SU-DHL-6 (cell line): ENCODE results near the gene PTGES3.
A peak's percentile ranks its signal among the peaks of the same experiment; 100 is the strongest.

Source experiments
- H2AFZ ChIP-seq: fragments of 200-600 bp; sonication (generic); 2 replicates; pipeline ENCODE4 v1.6.1; 2014; ENCODE audit warnings: low read depth, mild to moderate bottlenecking, moderate library complexity, mixed read lengths, antibody characterized with exemption, low read length; ENCODE audit not compliant: severe bottlenecking
- H3F3A ChIP-seq: fragments of 200-600 bp; shearing (Covaris generic); 2 replicates; pipeline ENCODE4 v1.6.0; 2016; ENCODE audit warnings: antibody characterized with exemption, mild to moderate bottlenecking; ENCODE audit not compliant: insufficient read depth
- H3K27ac ChIP-seq: fragments of 200-600 bp; sonication (generic); 2 replicates; pipeline ENCODE4 v1.5.1; 2016; ENCODE audit warnings: low read depth, mild to moderate bottlenecking, low read length, moderate library complexity, mixed read lengths
- H3K27me3 ChIP-seq: fragments of 200-600 bp; sonication (generic), shearing (Covaris generic); 2 replicates; pipeline ENCODE4 v1.6.0; 2014; ENCODE audit warnings: mild to moderate bottlenecking, low read length
- H3K36me3 ChIP-seq: fragments of 200-600 bp; sonication (generic); 2 replicates; pipeline ENCODE4 v1.6.1; 2014; ENCODE audit warnings: mild to moderate bottlenecking, low read length, mixed read lengths
- H3K4me2 ChIP-seq: fragments of 300-600, 200-600 bp; shearing (Covaris generic), sonication (generic); 2 replicates; pipeline ENCODE4 v1.6.0; 2014; ENCODE audit warnings: low read length, low read depth, mild to moderate bottlenecking; ENCODE audit not compliant: poor library complexity, severe bottlenecking
- H3K4me3 ChIP-seq: fragments of 200-600 bp; sonication (generic); 2 replicates; pipeline ENCODE4 v1.5.1; 2014; ENCODE audit warnings: antibody characterized with exemption, low read length, mild to moderate bottlenecking, mixed read lengths; ENCODE audit not compliant: insufficient read depth, poor library complexity, severe bottlenecking
- H3K79me2 ChIP-seq: fragments of 200-600 bp; sonication (generic); 2 replicates; pipeline ENCODE4 v1.6.1; 2014; ENCODE audit warnings: mild to moderate bottlenecking, low read length, moderate library complexity; ENCODE audit not compliant: insufficient read depth
- H3K9ac ChIP-seq: fragments of 200-600 bp; sonication (generic); 2 replicates; pipeline ENCODE4 v1.7.0; 2014; ENCODE audit warnings: mild to moderate bottlenecking, low read length
- H3K9me2 ChIP-seq: fragments of 200-600 bp; sonication (generic); replicated peaks from 2 replicates; pipeline ENCODE4 v1.6.1; 2014; ENCODE audit warnings: low read length; ENCODE audit not compliant: insufficient read depth
- H3K9me3 ChIP-seq: fragments of 200-600 bp; sonication (generic); 2 replicates; pipeline ENCODE4 v1.6.1; 2014; ENCODE audit warnings: low read length, mixed read lengths; ENCODE audit not compliant: insufficient read depth
- H4K20me1 ChIP-seq: fragments of 200-600 bp; sonication (generic); 2 replicates; pipeline ENCODE4 v1.6.1; 2014; ENCODE audit warnings: low read depth, mild to moderate bottlenecking, antibody characterized with exemption, low read length, moderate library complexity, mixed read lengths
- CTCF ChIP-seq: fragments of 200-600 bp; sonication (generic); IDR thresholded peaks from one replicate; pipeline ENCODE4 v1.5.1; 2017; ENCODE audit warnings: antibody characterized with exemption, mild to moderate bottlenecking, low read length, moderate library complexity; ENCODE audit not compliant: insufficient read depth, poor library complexity, severe bottlenecking
- EZH2phosphoT487 ChIP-seq: fragments of 200-600 bp; sonication (generic), shearing (Covaris generic); conservative IDR thresholded peaks from 2 replicates; pipeline ENCODE4 v1.6.1; 2018; ENCODE audit warnings: mild to moderate bottlenecking, antibody characterized with exemption, low read length, moderate library complexity, mixed read lengths

PTGES3 gene

GRCh38 chr12:56641219-56641618, 46.9 kb downstream of the PTGES3 start:
- H3K9me3 ChIP-seq = no peaks in the 10 kb centered on the region
- H3K27ac ChIP-seq = no peak overlapping the region
- H3K4me3 ChIP-seq = no peak overlapping the region
- H3K9ac ChIP-seq = no peak overlapping the region
- peaks cover 36% of the 10 kb centered on the region for H3F3A ChIP-seq
- TF ChIP-seq CTCF (no peak), EZH2phosphoT487 (no peak)
- H3K36me3 ChIP-seq = peaks cover 40% of the 10 kb centered on the region
- H3K4me2 ChIP-seq = no peak overlapping the region
- no peaks in the 10 kb centered on the region; the same call in 1 of the 2 replicates for H4K20me1 ChIP-seq
- peaks cover 39% of the 10 kb centered on the region for H3K79me2 ChIP-seq
- H3K9me2 ChIP-seq = no peaks in the 10 kb centered on the region
- H3K27me3 ChIP-seq = no peaks in the 10 kb centered on the region
- no peak overlapping the region for H2AFZ ChIP-seq

- Histone ChIP-seq H3K9me2 (no peaks in the 10 kb centered on the region), H3K27ac (peak overlapping the region; percentile 46), H3F3A (peaks cover 34% of the 10 kb centered on the region), H3K4me3 (no peak overlapping the region), H3K9ac (no peak overlapping the region), H3K79me2 (peaks cover 21% of the 10 kb centered on the region; the same call in 1 of the 2 replicates), H3K4me2 (peak overlapping the region; percentile 76), H3K9me3 (no peaks in the 10 kb centered on the region), H4K20me1 (no peaks in the 10 kb centered on the region), H3K36me3 (peaks cover 25% of the 10 kb centered on the region), H2AFZ (no peak overlapping the region), H3K27me3 (no peaks in the 10 kb centered on the region)
- TF ChIP-seq EZH2phosphoT487 = no peak
- TF ChIP-seq CTCF = no peak
Measured at GRCh38 chr12:56637621-56638020, 50.5 kb downstream of the PTGES3 start.

DNA sequence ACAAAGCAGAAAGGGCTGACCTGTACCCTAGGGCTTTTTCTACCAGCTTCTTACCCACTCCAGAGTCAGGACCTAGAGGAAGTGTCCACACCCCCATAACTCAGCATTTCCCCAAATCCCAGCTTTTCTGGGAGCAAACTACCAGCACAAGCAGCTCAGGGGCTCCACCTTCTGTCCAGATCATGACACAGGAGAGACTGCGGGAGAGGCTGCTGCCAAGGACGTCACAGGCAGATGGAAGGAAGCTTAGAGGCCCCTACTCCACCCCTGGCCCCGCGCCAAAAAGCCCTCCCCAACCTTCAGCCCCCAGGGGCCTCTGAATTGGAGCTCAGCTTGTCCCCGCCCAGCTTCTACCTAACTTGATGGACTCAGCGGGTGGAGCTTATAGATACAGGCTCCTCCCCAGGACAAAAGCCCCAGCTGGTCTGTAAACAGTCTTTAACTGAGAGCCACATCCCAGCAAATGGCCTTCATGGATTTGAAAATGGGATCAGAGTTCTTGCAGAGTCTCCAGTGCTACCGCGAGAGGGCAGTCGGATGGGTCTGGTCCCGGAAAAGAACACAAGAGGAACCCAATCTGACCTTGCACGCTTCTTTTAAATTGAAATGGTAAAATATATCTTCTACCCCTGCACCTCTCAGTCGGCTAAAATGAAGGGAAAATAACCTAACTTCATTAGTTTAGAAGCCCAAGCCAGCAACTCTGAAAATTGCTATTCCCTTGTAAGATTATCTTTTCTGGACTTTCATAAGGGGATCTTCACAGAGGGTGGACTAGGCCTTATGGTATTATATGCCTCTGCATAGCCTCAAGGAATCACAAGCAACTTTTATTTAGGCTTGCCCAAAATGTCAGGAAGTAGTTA, 51.2 kb downstream of the PTGES3 start:
- H3K4me3 ChIP-seq = peak overlapping the region; percentile 60
- H3F3A ChIP-seq = peaks cover 34% of the 10 kb centered on the region
- no peaks in the 10 kb centered on the region for H4K20me1 ChIP-seq
- H3K36me3 ChIP-seq = peaks cover 19% of the 10 kb centered on the region
- H3K79me2 ChIP-seq = peaks cover 14% of the 10 kb centered on the region; the same call in 1 of the 2 replicates
- no peaks in the 10 kb centered on the region for H3K9me3 ChIP-seq
- peak overlapping the region; percentile 76 for H3K4me2 ChIP-seq
- no peaks in the 10 kb centered on the region for H3K27me3 ChIP-seq
- H3K9me2 ChIP-seq = no peaks in the 10 kb centered on the region
- peak overlapping the region; percentile 59 for H3K9ac ChIP-seq
- no peak for TF ChIP-seq EZH2phosphoT487
- TF ChIP-seq CTCF = peak; percentile 92
- peak overlapping the region; percentile 39 for H2AFZ ChIP-seq
- H3K27ac ChIP-seq = peak overlapping the region; percentile 84
